Left renal cortex interstitium (tissue), 4 donors: ENCODE measurements around the gene TMCO4. TPM values are rescaled to one million over a fixed set of nuclear protein-coding genes. Genes with fewer than 3 reads are reported as not detected.
"Not testable (repeated sequence)": the region's sequence is repeated elsewhere in the genome, so short reads cannot be mapped to it uniquely, and the experiment has no call there.

Experiments
- DNase-seq, 4 donors: peaks; one replicate each; pipeline ENCODE4 v3.0.0-alpha.2; 2013; ENCODE audit warnings: low read depth in 4 of 4, low spot score in 2 of 4, missing footprints in 1 of 4
- polyA plus RNA-seq, 4 donors: library from polyadenylated mRNA; unstranded; fragments of 120-200 nt; gene quantifications; one replicate each; pipeline ENCODE4 v1.2.1, GENCODE V29; 2013; ENCODE audit not compliant: insufficient read length in 4 of 4

TMCO4 gene
- polyA plus RNA-seq, 4 donors = 17.5 to 24.2 (median 18.8) TPM

- DNase-seq = no peak
These were observed 154.9 kb downstream of the TMCO4 start for GRCh38 chr1:19644681-19645410.

- DNase-seq = no peak
These were observed 155.4 kb downstream of the TMCO4 start for GRCh38 chr1:19644395-19644680.

- no peak for DNase-seq
These were observed 155.9 kb downstream of the TMCO4 start, which contains the start of gene NBL1 for GRCh38 chr1:19643602-19644394. NBL1 (plus strand) TSS chr1:19644311; CDS start chr1:19655031, 10,720 bp downstream.

GRCh38 chr1:19643121-19643520 lies 156.6 kb downstream of the TMCO4 start:
- DNase-seq = no peak

GRCh38 chr1:19640363-19641316 lies 159.1 kb downstream of the TMCO4 start:
- DNase-seq = no peak

GRCh38 chr1:19639999-19640362 lies 159.7 kb downstream of the TMCO4 start:
- DNase-seq = no peak

- DNase-seq = not testable (repeated sequence)
These were observed 160.5 kb downstream of the TMCO4 start for GRCh38 chr1:19639228-19639627.

- DNase-seq = no peak
These were observed 162.1 kb downstream of the TMCO4 start for GRCh38 chr1:19637606-19638005.

- not testable (repeated sequence) for DNase-seq
These were observed 163.0 kb downstream of the TMCO4 start for GRCh38 chr1:19636749-19637148.

- no peak for DNase-seq
These were observed 163.7 kb downstream of the TMCO4 start for GRCh38 chr1:19636065-19636464.

GRCh38 chr1:19635646-19636045 lies 164.1 kb downstream of the TMCO4 start:
- DNase-seq = no peak

GRCh38 chr1:19635064-19635463 lies 164.7 kb downstream of the TMCO4 start:
- not testable (repeated sequence) for DNase-seq

- no peak for DNase-seq
These were observed 166.6 kb downstream of the TMCO4 start for GRCh38 chr1:19633106-19633505.

Other genes starting within 250 kb of the TMCO4 start
- gene NBL1, start 155.6 kb downstream of the TMCO4 start, polyA plus RNA-seq = 10 to 100 TPM; 21.6 to 39.8 (median 26.7) TPM
- gene HTR6, start 135.0 kb downstream of the TMCO4 start, polyA plus RNA-seq = 1 to 10 TPM in 3 of 4 donors, under 1 TPM in 1; 0.97 to 2.5 (median 2.1) TPM
- under 1 TPM; 0.27 to 0.56 (median 0.44) TPM for gene RNF186, start 15.4 kb upstream of the TMCO4 start, polyA plus RNA-seq
- gene OTUD3, start 82.5 kb upstream of the TMCO4 start, polyA plus RNA-seq = 10 to 100 TPM; 12.3 to 54.1 (median 21.2) TPM
- not detected for gene PLA2G2E, start 123.7 kb upstream of the TMCO4 start, polyA plus RNA-seq
- under 1 TPM in 1 of 4 donors, not detected in 3; 0.13 TPM for gene PLA2G2A, start 179.7 kb upstream of the TMCO4 start, polyA plus RNA-seq